Tibial nerve (tissue), 4 donors: ENCODE data around the gene LRRTM1. TPM values are rescaled to one million over a fixed set of nuclear protein-coding genes. Genes with fewer than 3 reads are reported as not detected.
A peak's percentile ranks its signal among the peaks of the same experiment; 100 is the strongest.

ENCODE experiments used
- DNase-seq, 2 donors: peaks; one replicate each; pipeline ENCODE4 v3.0.0-alpha.2; 2019; ENCODE audit warnings: low spot score in 2 of 2
- H3K27ac ChIP-seq, 4 donors: fragments of 200-600 bp; sonication (generic) in 3 of 4; one replicate each; pipeline ENCODE4 v1.5.1; 2017 to 2019; ENCODE audit warnings: mild to moderate bottlenecking in 1 of 4
- H3K27me3 ChIP-seq, 2 donors: fragments of 200-600 bp; sonication (generic) in 1 of 2; one replicate each; pipeline versions ENCODE4 v1.5.1 to v1.6.0; 2017 to 2019
- H3K36me3 ChIP-seq, 3 donors: fragments of 200-600 bp; sonication (generic); one replicate each; pipeline ENCODE4 v1.5.1; 2018 to 2019
- H3K4me1 ChIP-seq, 4 donors: fragments of 200-600 bp; sonication (generic) in 3 of 4; one replicate each; pipeline ENCODE4 v1.5.1; 2017 to 2019
- H3K4me3 ChIP-seq, 4 donors: fragments of 200-600 bp; sonication (generic) in 3 of 4; one replicate each; pipeline ENCODE4 v1.5.1; 2017 to 2019; ENCODE audit warnings: mild to moderate bottlenecking in 1 of 4, moderate library complexity in 1 of 4
- H3K9me3 ChIP-seq, 4 donors: fragments of 200-600 bp; sonication (generic) in 3 of 4; one replicate each; pipeline ENCODE4 v1.5.1; 2017 to 2019
- EP300 ChIP-seq, 2 donors: sonication (generic); formaldehyde crosslinking; IDR thresholded peaks; one replicate each; pipeline ENCODE4 v1.6.1; 2017; ENCODE audit warnings: antibody characterized with exemption in 2 of 2, mild to moderate bottlenecking in 1 of 2
- POLR2A ChIP-seq, 2 donors: fragments of 450-650 bp; IDR thresholded peaks; one replicate each; pipeline ENCODE4 v1.6.1; 2017; ENCODE audit warnings: antibody characterized with exemption in 2 of 2, mild to moderate bottlenecking in 2 of 2, moderate library complexity in 2 of 2
- WGBS, 2 donors: methylation state at CpG; one replicate each; pipeline ENCODE4 v1.1.5; 2018; 5-methylcytosine and 5-hydroxymethylcytosine counted together
- total RNA-seq, 4 donors: library from RNA; depleted of rRNA; stranded (reverse); fragments of >200 nt; gene quantifications; one replicate each; pipeline ENCODE4 v1.1.0, GENCODE V29; 2016
- TF ChIP-seq, protein P1 (sequence below), 5 experiments: fragments of 200-600 bp in 3 of 5; fragments of 450-650 bp in 2 of 5; sonication (generic) in 3 of 5; IDR thresholded peaks; one replicate each; pipeline ENCODE4 v1.5.1; 2016 to 2019; ENCODE audit warnings: antibody characterized with exemption in 5 of 5, mild to moderate bottlenecking in 3 of 5, moderate library complexity in 2 of 5

The LRRTM1 gene
- total RNA-seq, 4 donors from 2014 or later = 0.59 to 2.4 (median 1.8) TPM

DNA sequence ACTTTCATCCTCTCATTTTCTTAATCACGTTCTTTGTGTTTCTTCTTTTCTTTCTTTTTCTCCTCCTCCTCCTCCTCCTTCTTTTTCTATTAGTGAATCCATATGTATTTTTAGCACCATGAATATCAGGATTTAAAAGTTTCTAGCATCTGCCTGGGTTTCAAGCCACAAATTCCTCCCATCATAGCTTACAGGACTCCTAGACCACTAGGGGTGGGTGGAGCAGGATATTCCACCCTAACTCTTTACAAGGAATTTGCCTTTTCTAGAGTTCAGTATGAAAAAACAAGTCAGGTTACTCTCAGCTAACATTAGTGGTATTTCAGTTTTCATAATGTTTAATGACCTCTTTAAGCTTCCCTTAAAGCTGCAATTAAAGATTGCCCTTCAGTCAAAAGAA is 19.1 kb upstream of the LRRTM1 start:
- Histone ChIP-seq H3K36me3 (no peaks in the 10 kb centered on the region), H3K4me1 (peaks cover 0 to 3% (median 0%) of the 10 kb centered on the region in 4 donors), H3K27me3 (peaks cover 0 to 9% of the 10 kb centered on the region in 2 donors), H3K27ac (no peak overlapping the region), H3K9me3 (no peaks in the 10 kb centered on the region), H3K4me3 (no peak overlapping the region)
- no peak for DNase-seq
- TF ChIP-seq EP300 (IDR thresholded peaks at IDR 0.05) = no peak
- TF ChIP-seq, protein P1, sequence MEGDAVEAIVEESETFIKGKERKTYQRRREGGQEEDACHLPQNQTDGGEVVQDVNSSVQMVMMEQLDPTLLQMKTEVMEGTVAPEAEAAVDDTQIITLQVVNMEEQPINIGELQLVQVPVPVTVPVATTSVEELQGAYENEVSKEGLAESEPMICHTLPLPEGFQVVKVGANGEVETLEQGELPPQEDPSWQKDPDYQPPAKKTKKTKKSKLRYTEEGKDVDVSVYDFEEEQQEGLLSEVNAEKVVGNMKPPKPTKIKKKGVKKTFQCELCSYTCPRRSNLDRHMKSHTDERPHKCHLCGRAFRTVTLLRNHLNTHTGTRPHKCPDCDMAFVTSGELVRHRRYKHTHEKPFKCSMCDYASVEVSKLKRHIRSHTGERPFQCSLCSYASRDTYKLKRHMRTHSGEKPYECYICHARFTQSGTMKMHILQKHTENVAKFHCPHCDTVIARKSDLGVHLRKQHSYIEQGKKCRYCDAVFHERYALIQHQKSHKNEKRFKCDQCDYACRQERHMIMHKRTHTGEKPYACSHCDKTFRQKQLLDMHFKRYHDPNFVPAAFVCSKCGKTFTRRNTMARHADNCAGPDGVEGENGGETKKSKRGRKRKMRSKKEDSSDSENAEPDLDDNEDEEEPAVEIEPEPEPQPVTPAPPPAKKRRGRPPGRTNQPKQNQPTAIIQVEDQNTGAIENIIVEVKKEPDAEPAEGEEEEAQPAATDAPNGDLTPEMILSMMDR (IDR thresholded peaks at IDR 0.05) = no peak
- no peak for TF ChIP-seq POLR2A (IDR thresholded peaks at IDR 0.05)
- WGBS, 2 donors = 51 to 54% methylated on average over 1 of the region's 1 CpG

DNA sequence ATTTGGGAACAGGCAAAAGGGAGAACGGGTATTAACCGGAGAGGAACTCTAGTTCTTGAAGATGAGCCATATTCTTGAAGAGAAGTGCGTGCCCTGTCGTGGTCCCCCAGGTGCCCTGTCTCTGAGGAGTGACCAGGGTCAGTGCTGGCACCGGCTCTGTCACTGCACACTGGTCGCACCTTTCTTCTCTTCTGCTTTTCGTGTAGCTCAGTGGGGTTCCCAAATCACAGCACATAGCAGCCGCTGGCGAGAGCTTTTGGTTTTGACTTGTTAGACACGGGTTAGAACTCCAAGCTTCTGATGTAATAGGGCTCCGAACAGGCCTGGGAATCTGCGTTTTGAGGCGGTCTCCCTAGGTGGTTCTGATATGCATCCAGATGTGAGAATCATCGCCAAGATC is 18.4 kb upstream of the LRRTM1 start:
- no peaks in the 10 kb centered on the region for H3K36me3 ChIP-seq
- TF ChIP-seq POLR2A (IDR thresholded peaks at IDR 0.05) (no peak), EP300 (IDR thresholded peaks at IDR 0.05) (no peak)
- TF ChIP-seq, protein P1 (IDR thresholded peaks at IDR 0.05) = no peak
- H3K9me3 ChIP-seq = no peaks in the 10 kb centered on the region
- DNase-seq = no peak
- H3K4me1 ChIP-seq = peaks cover 0 to 3% (median 0%) of the 10 kb centered on the region in 4 donors
- no peak overlapping the region for H3K4me3 ChIP-seq
- peaks cover 0 to 9% of the 10 kb centered on the region in 2 donors for H3K27me3 ChIP-seq
- no peak overlapping the region for H3K27ac ChIP-seq
- 63 to 67% methylated on average over 14 of the region's 14 CpGs for WGBS, 2 donors

DNA sequence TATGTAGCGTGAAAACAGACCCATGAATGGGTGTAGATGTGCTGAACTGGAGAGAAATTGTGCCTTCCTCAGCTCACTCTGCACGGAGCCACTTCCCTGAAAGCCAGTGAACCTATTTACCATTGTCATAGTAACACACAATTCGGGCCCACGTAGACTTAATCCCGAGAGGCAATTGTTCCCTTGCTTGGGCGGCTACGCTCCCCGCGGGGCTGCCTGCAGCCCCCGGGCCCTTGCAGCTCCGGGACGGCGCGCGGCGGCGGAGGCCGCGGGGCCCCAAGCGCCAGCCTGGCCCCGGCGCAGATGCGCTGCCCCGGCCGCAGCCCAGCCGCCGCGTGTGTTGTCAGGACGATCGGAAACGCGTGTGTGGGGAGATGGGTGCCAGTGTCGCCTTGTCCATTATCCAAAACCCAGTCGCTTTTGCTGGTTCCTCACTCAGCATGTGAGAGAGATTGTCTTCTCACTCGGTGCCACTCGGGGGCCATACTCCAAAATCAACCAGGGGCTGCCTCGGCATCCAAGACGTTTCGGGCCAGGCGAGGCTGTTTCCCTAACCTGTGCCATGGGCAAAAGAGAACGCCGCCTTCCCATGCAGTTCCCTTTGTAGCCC is 17.9 kb upstream of the LRRTM1 start:
- no peak for DNase-seq
- Histone ChIP-seq H3K36me3 (no peaks in the 10 kb centered on the region), H3K27me3 (peaks cover 0 to 9% of the 10 kb centered on the region in 2 donors), H3K9me3 (no peaks in the 10 kb centered on the region), H3K27ac (no peak overlapping the region), H3K4me3 (peak overlapping the region in 1 of 4 donors; percentile 20), H3K4me1 (peaks cover 0 to 3% (median 0%) of the 10 kb centered on the region in 4 donors)
- TF ChIP-seq, protein P1 (IDR thresholded peaks at IDR 0.05) = no peak
- TF ChIP-seq EP300 (IDR thresholded peaks at IDR 0.05) = no peak
- no peak for TF ChIP-seq POLR2A (IDR thresholded peaks at IDR 0.05)
- 11 to 17% methylated on average over 38 to 41 of the region's 42 CpGs for whole genome bisulfite sequencing, 2 donors

DNA sequence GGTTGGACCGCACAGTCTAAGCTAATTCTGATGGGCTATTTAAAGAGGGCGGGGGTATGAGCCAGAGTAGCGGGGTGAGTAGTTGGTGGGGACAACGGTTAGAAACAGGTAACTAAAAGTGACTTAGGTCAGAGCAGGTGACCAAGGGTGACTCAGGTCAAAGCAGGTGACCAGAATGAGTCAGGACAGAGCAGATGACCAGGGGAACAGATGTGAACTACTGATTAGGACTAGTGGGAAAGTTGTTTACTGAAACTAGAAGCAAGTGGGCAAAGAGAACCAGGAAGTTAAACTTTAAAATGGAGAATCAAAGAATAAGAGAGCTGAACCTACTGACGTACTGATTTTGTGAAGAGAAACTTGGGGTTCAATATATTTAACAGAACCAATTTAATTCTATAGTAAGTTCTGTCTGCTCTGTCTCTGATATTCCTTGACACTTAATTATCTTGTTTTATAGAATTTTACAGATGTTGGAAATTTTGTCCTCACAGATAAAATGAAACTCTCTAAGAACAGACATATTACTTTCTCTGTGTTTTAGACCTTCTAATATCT is 7.8 kb upstream of the LRRTM1 start:
- DNase-seq = no peak
- Histone ChIP-seq H3K27ac (no peak overlapping the region), H3K27me3 (no peaks in the 10 kb centered on the region), H3K4me1 (no peaks in the 10 kb centered on the region), H3K9me3 (no peaks in the 10 kb centered on the region), H3K4me3 (no peak overlapping the region), H3K36me3 (no peaks in the 10 kb centered on the region)
- TF ChIP-seq POLR2A (IDR thresholded peaks at IDR 0.05) (no peak), EP300 (IDR thresholded peaks at IDR 0.05) (no peak)
- TF ChIP-seq, protein P1 (IDR thresholded peaks at IDR 0.05) = no peak
- 94% methylated on average over 5 of the region's 5 CpGs for WGBS, 2 donors

DNA sequence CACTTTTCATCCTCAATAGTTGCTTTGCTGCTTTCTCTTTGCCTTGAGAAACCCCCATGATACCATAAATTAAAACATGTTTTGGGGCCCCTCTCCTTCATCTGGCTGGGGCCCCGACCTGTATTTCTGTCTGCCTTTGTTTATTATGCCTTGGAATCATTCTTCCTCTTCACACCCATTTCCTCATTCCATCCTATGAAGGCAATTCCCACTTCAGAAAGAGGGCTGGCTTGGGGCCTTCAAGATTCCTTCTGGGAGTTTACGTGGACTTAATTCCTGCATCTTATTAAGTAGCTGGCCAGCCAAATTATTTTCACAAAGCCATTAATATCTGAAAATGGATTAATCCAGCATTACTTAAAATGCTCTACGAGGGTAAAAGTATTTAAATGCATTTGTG is 6.8 kb upstream of the LRRTM1 start:
- H3K27me3 ChIP-seq = no peaks in the 10 kb centered on the region
- no peak overlapping the region for H3K4me3 ChIP-seq
- no peaks in the 10 kb centered on the region for H3K9me3 ChIP-seq
- no peak for TF ChIP-seq POLR2A (IDR thresholded peaks at IDR 0.05)
- TF ChIP-seq, protein P1 (IDR thresholded peaks at IDR 0.05) = no peak
- TF ChIP-seq EP300 (IDR thresholded peaks at IDR 0.05) = no peak
- no peaks in the 10 kb centered on the region for H3K36me3 ChIP-seq
- no peak overlapping the region for H3K27ac ChIP-seq
- WGBS, 2 donors = 11 to 25% methylated on average over 3 of the region's 3 CpGs
- DNase-seq = no peak
- no peaks in the 10 kb centered on the region for H3K4me1 ChIP-seq
